IMR-90 (cell line): ENCODE data around the gene NFIA. TPM values are rescaled to one million over a fixed set of nuclear protein-coding genes. Genes with fewer than 3 reads are reported as not detected.

Experiments used
- ATAC-seq: fragments of 200-7000 bp; cut with Tn5 transposase; 2 replicates; pipeline ENCODE4 v1.9.1; 2020; ENCODE audit warnings: low read depth, mild to moderate bottlenecking, moderate library complexity
- BruUV-seq: library from RNA; stranded (reverse); fragments of 400-500 nt; replicated peaks from 2 replicates; lab custom pipeline; 2021; lab: Mats Ljungman, UMichigan
- CTCF ChIA-PET: fragments of 300-600 bp; formaldehyde crosslinking; extraction: SDS; loops from one replicate; lab custom pipeline; 2021; ENCODE audit warnings: antibody characterized with exemption; lab: Yijun Ruan, JAX
- POLR2A ChIA-PET: fragments of 300-600 bp; sonication (Branson Sonifier 250); formaldehyde crosslinking; loops from one replicate; lab custom pipeline; 2022; ENCODE audit warnings: antibody characterized with exemption; ENCODE audit not compliant: unreplicated experiment; lab: Charles Lee
- DNase-seq: peaks from one replicate; pipeline ENCODE4 v3.0.0; 2013
- H2AFZ ChIP-seq: replicated peaks from 2 replicates; pipeline ENCODE3; 2013; ENCODE audit warnings: low read length, mild to moderate bottlenecking; ENCODE audit not compliant: poor library complexity
- H2AK5ac ChIP-seq: 2 replicates; pipeline ENCODE4 v1.6.1; 2013; ENCODE audit warnings: low read depth, low read length, inconsistent platforms
- H2AK9ac ChIP-seq: replicated peaks from 2 replicates; pipeline ENCODE3; 2013; ENCODE audit warnings: mild to moderate bottlenecking, low read depth, low read length, moderate library complexity; ENCODE audit not compliant: poor library complexity
- H2BK120ac ChIP-seq: 2 replicates; pipeline ENCODE4 v1.6.1; 2013; ENCODE audit warnings: low read depth, low read length, inconsistent platforms
- H2BK15ac ChIP-seq: 3 replicates; pipeline ENCODE4 v1.6.1; 2013; ENCODE audit warnings: low read depth, low read length, inconsistent platforms
- H2BK20ac ChIP-seq: 2 replicates; pipeline ENCODE4 v1.6.1; 2013; ENCODE audit warnings: low read depth, mild to moderate bottlenecking, inconsistent platforms, low read length, moderate library complexity
- H2BK5ac ChIP-seq: 2 replicates; pipeline ENCODE4 v1.6.1; 2013; ENCODE audit warnings: mild to moderate bottlenecking, low read depth, low read length, inconsistent platforms; ENCODE audit not compliant: poor library complexity, severe bottlenecking
- H3K14ac ChIP-seq: replicated peaks from 2 replicates; pipeline ENCODE4 v1.6.1; 2013; ENCODE audit warnings: low read depth, low read length, inconsistent platforms
- H3K18ac ChIP-seq: 2 replicates; pipeline ENCODE4 v1.6.1; 2013; ENCODE audit warnings: low read depth, low read length, control low read depth
- H3K23ac ChIP-seq: 2 replicates; pipeline ENCODE4 v1.6.1; 2013; ENCODE audit warnings: low read depth, low read length, inconsistent platforms
- H3K27ac ChIP-seq: 2 replicates; pipeline ENCODE4 v1.5.1; 2013; ENCODE audit warnings: mild to moderate bottlenecking, control low read depth, low read length; ENCODE audit not compliant: insufficient read depth
- H3K27me3 ChIP-seq: 2 replicates; pipeline ENCODE4 v1.6.1; 2013; ENCODE audit warnings: low read length; ENCODE audit not compliant: control insufficient read depth, insufficient read depth
- H3K36me3 ChIP-seq: 2 replicates; pipeline ENCODE4 v1.6.1; 2013; ENCODE audit warnings: low read length, mixed read lengths; ENCODE audit not compliant: control insufficient read depth, insufficient read depth
- H3K4ac ChIP-seq: 2 replicates; pipeline ENCODE4 v1.6.1; 2013; ENCODE audit warnings: low read depth, low read length, inconsistent platforms
- H3K4me1 ChIP-seq: 2 replicates; pipeline ENCODE4 v1.6.1; 2013; ENCODE audit warnings: low read length, mixed read lengths; ENCODE audit not compliant: control insufficient read depth, insufficient read depth
- H3K4me2 ChIP-seq: 2 replicates; pipeline ENCODE4 v1.6.1; 2013; ENCODE audit warnings: low read depth, mild to moderate bottlenecking, control low read depth, low read length, moderate library complexity
- H3K4me3 ChIP-seq: 2 replicates; pipeline ENCODE4 v1.5.1; 2013; ENCODE audit warnings: low read depth, mild to moderate bottlenecking, control low read depth, low read length, moderate library complexity; ENCODE audit not compliant: insufficient read depth
- H3K56ac ChIP-seq: 2 replicates; pipeline ENCODE4 v1.6.1; 2013; ENCODE audit warnings: low read length, inconsistent platforms; ENCODE audit not compliant: insufficient read depth; ENCODE audit errors: extremely low read depth
- H3K79me1 ChIP-seq, 2 experiments: 2 replicates each; pipeline ENCODE4 v1.6.1; 2013; ENCODE audit warnings: low read length in 2 of 2, inconsistent platforms in 1 of 2, low read depth in 1 of 2
- H3K9ac ChIP-seq: 2 replicates; pipeline ENCODE4 v1.6.1; 2013; ENCODE audit warnings: low read depth, low read length, control low read depth
- H3K9me1 ChIP-seq: 2 replicates; pipeline ENCODE4 v1.6.1; 2013; ENCODE audit warnings: low read length, inconsistent platforms; ENCODE audit not compliant: insufficient read depth
- H3K9me3 ChIP-seq: 2 replicates; pipeline ENCODE4 v1.6.1; 2013; ENCODE audit warnings: low read length; ENCODE audit not compliant: control insufficient read depth, insufficient read depth
- H4K20me1 ChIP-seq: 2 replicates; pipeline ENCODE4 v1.6.1; 2013; ENCODE audit warnings: low read length, inconsistent platforms; ENCODE audit not compliant: insufficient read depth
- H4K5ac ChIP-seq: 2 replicates; pipeline ENCODE4 v1.6.1; 2013; ENCODE audit warnings: mild to moderate bottlenecking, low read depth, low read length, control low read depth
- H4K8ac ChIP-seq, 2 experiments: 2 replicates each; pipeline ENCODE4 v1.6.1; 2013; ENCODE audit warnings: low read depth in 2 of 2, low read length in 2 of 2, control low read depth in 1 of 2, inconsistent platforms in 1 of 2
- H4K91ac ChIP-seq: 2 replicates; pipeline ENCODE4 v1.6.1; 2013; ENCODE audit warnings: low read depth, low read length, inconsistent platforms; ENCODE audit not compliant: insufficient read depth
- CEBPB ChIP-seq: IDR thresholded peaks from 2 replicates; pipeline ENCODE4 v1.6.1; 2012; ENCODE audit warnings: low read depth, low read length, improper control_type of control experiment
- POLR2A ChIP-seq: IDR thresholded peaks from 2 replicates; pipeline ENCODE4 v1.6.1; 2012; ENCODE audit warnings: mild to moderate bottlenecking, low read depth, low read length
- WGBS, 2 experiments: methylation state at CpG; one replicate each; pipeline versions ENCODE4 v1.1.5 to v1.1.7; 2013; ENCODE audit warnings: missing lambda C conversion rate in 2 of 2; ENCODE audit not compliant: insufficient read length in 1 of 2; ENCODE audit errors: extremely low coverage in 2 of 2; 5-methylcytosine and 5-hydroxymethylcytosine counted together
- dilution Hi-C: fragments of 300-500 bp; cut with HindIII; formaldehyde crosslinking; loops from one replicate; pipeline ENCODE4 v1.14.3; 2018; ENCODE audit warnings: low sequenced_read_pairs; ENCODE audit not compliant: unreplicated experiment
- in situ Hi-C: fragments of 300-500 bp; cut with MboI; formaldehyde crosslinking; loops from 3 replicates; pipeline ENCODE4 v1.14.3; 2019; ENCODE audit warnings: low sequenced_read_pairs, inconsistent platforms, mixed read lengths
- intact Hi-C: fragments of 100-400 bp; cut with micrococcal nuclease; formaldehyde crosslinking; loops from 2 replicates; pipeline ENCODE4 v1.10.0; 2022
- polyA plus RNA-seq, 3 experiments: library from polyadenylated mRNA; depleted of rRNA; stranded (reverse); fragments of >200 nt; gene quantifications; 2 replicates each; pipeline ENCODE4 v1.2.3, GENCODE V29; 2012; ENCODE audit warnings: low replicate concordance in 1 of 3
- total RNA-seq: library from RNA; depleted of rRNA; stranded (reverse); fragments of >200 nt; gene quantifications from 2 replicates; pipeline ENCODE4 v1.2.3, GENCODE V29; 2012

Gene NFIA
- total and polyA plus RNA-seq, 2 of the 4 experiments (the other 2 are of a cell fraction): 1.6 to 2.2 TPM

DNA sequence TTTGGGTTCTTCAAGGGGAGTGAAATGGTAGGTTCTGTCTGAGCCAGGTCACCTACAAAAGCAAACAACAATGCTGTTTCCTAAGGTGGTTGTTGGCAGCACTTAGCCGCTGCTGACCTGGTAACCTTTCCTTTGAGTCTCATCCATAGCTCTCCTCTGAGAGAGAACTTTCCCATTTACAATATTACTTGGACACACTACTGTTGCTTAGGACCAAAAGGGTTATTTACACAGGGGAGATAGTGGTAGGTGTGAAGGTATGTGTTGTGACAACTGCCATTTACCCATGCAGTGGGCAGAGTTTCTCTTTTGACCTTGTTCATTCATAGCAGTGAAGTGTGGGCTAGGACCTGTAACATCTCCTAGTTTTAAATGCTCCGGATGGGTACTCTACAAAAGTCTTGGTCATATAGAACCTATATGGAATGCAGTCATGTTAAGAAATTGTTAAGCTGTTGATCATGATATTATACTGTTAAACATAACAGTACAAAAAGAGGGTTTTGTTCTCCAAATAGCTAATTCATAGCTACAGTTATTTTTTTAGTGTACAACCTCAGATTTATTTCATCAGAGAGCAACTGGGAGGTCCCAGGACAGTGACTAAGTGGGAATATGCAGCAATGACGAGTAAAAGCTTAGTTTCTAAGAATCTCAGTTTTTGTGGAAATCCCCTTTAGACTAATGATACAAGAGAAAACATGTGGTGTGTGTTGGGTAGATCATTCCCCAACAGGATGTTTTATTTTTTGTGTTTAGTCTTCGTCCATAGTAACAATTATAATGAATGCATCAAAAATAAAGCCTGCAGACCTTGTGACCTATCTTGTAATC is 219.7 kb downstream of the NFIA start:
- no peak overlapping the region for H4K5ac ChIP-seq
- dilution Hi-C loops (no loop called here), in situ Hi-C loops (no loop called here), intact Hi-C loops (no loop called here)
- WGBS, 2 experiments: no CpG with 5 or more reads among the region's 4 CpGs
- no peak overlapping the region for H2BK20ac ChIP-seq
- H3K18ac ChIP-seq: no peak overlapping the region
- no peak overlapping the region for H4K8ac ChIP-seq
- BruUV-seq: no TSS peak
- H2BK15ac ChIP-seq: no peak overlapping the region
- CTCF ChIA-PET: interaction anchor here (1.3 kb wide), 1 partner anchor 252 kb away, joined by 4 read pairs; no protein-coding TSS in a partner anchor
- no peaks in the 10 kb centered on the region for H3K79me1 ChIP-seq
- H3K9me1 ChIP-seq: no peaks in the 10 kb centered on the region
- no peak overlapping the region for H2BK5ac ChIP-seq
- H2AFZ ChIP-seq: no peak overlapping the region
- H3K9me3 ChIP-seq: no peaks in the 10 kb centered on the region
- DNase-seq: peak; percentile 80
- H3K27ac ChIP-seq: no peak overlapping the region
- no peak overlapping the region for H4K91ac ChIP-seq
- H3K56ac ChIP-seq: no peak overlapping the region
- POLR2A ChIA-PET: no interaction called here
- H3K4me3 ChIP-seq: no peak overlapping the region
- H3K36me3 ChIP-seq: no peaks in the 10 kb centered on the region
- H3K4me1 ChIP-seq: no peaks in the 10 kb centered on the region
- peak; percentile 74 for ATAC-seq
- no peak overlapping the region for H3K23ac ChIP-seq
- no peak overlapping the region for H3K14ac ChIP-seq
- TF ChIP-seq POLR2A (no peak), CEBPB (peak; percentile 49; the same call in 1 of the 2 replicates)
- H2BK120ac ChIP-seq: no peak overlapping the region
- H2AK9ac ChIP-seq: no peak overlapping the region
- H3K4ac ChIP-seq: no peak overlapping the region
- no peaks in the 10 kb centered on the region for H4K20me1 ChIP-seq
- H3K9ac ChIP-seq: no peak overlapping the region
- H3K4me2 ChIP-seq: no peak overlapping the region
- no peaks in the 10 kb centered on the region for H3K27me3 ChIP-seq
- H2AK5ac ChIP-seq: no peak overlapping the region
